Activated T-helper 9 cell treated with anti-CD3 and anti-CD28 coated beads, Interleukin-2, amount 50 U/mL, for 16 hours (primary cell): ENCODE data around the gene TGM1.
"Not testable (repeated sequence)": the region's sequence is repeated elsewhere in the genome, so short reads cannot be mapped to it uniquely, and the experiment has no call there.

Source experiments
- DNase-seq: peaks from one replicate; pipeline ENCODE4 v3.0.0-alpha.2; 2020; ENCODE audit warnings: low read depth

The TGM1 gene

GRCh38 chr14:24206260-24207103 lies 56.5 kb downstream of the TGM1 start:
- no peak for DNase-seq

- no peak for DNase-seq
These were observed 58.5 kb downstream of the TGM1 start for GRCh38 chr14:24204163-24205146.

DNA sequence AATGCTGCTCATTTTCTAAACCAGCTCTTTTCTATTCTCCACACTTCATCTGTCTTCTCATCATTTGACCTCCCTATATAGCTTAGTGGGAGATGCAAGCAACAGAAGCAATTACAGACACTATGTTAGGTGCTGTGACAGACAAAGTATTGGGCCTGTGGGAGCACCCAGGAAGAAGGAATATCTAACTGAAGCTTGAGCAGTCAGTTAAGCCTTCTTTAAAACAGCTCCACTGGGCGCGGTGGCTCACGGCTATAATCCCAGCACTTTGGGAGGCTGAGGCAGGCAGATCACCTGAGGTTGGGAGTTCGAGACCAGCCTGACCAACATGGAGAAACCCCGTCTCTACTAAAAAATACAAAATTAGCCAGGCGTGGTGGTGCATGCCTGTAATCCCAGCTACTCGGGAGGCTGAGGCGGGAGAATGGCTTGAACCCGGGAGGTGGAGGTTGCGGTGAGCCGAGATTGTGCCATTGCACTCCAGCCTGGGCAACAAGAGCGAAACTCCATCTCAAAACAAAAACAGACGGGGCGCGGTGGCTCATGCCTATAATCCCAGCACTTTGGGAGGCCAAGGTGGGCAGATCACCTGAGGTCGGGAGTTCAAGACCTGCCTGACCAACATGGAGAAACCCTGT lies 59.6 kb downstream of the TGM1 start:
- DNase-seq = not testable (repeated sequence)

- not testable (repeated sequence) for DNase-seq
These were observed 60.4 kb downstream of the TGM1 start for GRCh38 chr14:24202538-24202937.
